Bronchial epithelial cell (primary cell): ENCODE measurements around the gene MYBPC1. TPM values are rescaled to one million over a fixed set of nuclear protein-coding genes. Genes with fewer than 3 reads are reported as not detected.

Experiments used
- DNase-seq: peaks from one replicate; pipeline ENCODE4 v3.0.0-alpha.2; 2010; ENCODE audit warnings: low read depth
- FAIRE-seq: peaks from 2 replicates; lab custom pipeline; 2011; peaks lifted over from hg19 to GRCh38; lab: Jason Lieb, UNC
- H3K27me3 ChIP-seq: 2 replicates; pipeline ENCODE4 v1.5.1; 2011; ENCODE audit warnings: low read length; ENCODE audit not compliant: control insufficient read depth, insufficient read depth
- H3K36me3 ChIP-seq: 2 replicates; pipeline ENCODE4 v1.5.1; 2011; ENCODE audit warnings: low read length; ENCODE audit not compliant: control insufficient read depth, insufficient read depth
- H3K4me3 ChIP-seq: 2 replicates; pipeline ENCODE4 v1.5.1; 2011; ENCODE audit warnings: mild to moderate bottlenecking, low read depth, low read length, control low read depth
- total RNA-seq: library from RNA; depleted of rRNA; stranded (reverse); fragments of >200 nt; gene quantifications from 2 replicates; pipeline ENCODE4 v1.2.1, GENCODE V29; 2014
- TF ChIP-seq, protein P1 (sequence below): IDR thresholded peaks from 2 replicates; pipeline ENCODE4 v1.5.1; 2011; ENCODE audit warnings: mild to moderate bottlenecking, moderate library complexity, low read length, control low read depth, inconsistent platforms; ENCODE audit not compliant: insufficient read depth, severe bottlenecking

Gene MYBPC1
- total RNA-seq, 1 donor from 2014 or later: not detected

DNA sequence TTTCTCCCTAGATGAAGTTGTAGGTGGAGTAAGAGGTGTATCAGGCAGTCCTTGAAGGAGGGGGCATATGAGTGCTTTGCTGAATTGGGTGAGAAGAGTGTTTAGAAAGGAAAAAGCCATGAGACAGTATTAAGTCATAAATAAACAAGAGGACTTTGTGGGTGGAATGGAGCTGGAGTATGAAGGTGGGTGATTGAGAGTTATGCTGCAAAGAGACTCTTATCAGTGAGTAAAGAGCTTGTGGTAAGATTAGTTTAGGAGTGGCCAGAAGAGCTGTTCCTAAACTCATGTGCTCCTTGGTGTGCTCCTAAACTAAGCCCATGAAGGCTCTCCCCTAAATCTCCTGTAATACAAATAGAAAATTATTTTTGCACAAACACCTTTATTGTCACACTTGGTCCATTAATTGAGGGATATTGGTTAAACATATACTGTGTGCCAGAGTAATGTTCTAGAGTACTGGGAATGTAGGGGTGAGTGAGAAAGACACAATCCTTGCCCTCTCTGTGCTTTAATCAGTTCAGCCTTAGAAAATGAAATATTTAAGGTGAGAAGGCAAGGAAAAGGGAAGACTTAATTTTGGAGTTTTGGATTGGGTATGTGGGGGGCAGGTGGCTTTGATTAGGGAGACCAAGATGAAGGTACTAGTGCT, 112.5 kb downstream of the MYBPC1 start:
- FAIRE-seq: no peak

DNA sequence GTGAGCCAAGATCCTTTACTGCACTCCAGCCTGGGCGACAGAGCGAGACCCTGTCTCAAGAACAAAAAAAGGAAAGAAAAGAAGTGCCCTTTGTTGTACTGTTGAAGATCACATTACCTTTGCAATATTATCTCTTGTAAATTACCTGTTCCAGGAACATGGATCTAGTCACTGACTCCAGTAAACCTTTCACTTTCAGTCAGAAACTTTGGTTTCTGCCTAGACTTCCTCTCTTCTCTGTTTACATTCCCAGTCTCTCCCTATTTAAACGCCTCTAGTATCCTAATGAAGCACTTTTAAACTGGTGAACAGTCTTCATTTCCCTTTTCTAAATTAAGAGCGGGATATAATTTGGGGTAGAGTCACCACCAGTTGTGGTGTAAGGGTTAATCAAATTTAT, 115.5 kb downstream of the MYBPC1 start:
- Histone ChIP-seq H3K27me3 (no peaks in the 10 kb centered on the region), H3K4me3 (no peak overlapping the region), H3K36me3 (no peaks in the 10 kb centered on the region)
- DNase-seq: no peak
- FAIRE-seq: no peak
- TF ChIP-seq, protein P1, sequence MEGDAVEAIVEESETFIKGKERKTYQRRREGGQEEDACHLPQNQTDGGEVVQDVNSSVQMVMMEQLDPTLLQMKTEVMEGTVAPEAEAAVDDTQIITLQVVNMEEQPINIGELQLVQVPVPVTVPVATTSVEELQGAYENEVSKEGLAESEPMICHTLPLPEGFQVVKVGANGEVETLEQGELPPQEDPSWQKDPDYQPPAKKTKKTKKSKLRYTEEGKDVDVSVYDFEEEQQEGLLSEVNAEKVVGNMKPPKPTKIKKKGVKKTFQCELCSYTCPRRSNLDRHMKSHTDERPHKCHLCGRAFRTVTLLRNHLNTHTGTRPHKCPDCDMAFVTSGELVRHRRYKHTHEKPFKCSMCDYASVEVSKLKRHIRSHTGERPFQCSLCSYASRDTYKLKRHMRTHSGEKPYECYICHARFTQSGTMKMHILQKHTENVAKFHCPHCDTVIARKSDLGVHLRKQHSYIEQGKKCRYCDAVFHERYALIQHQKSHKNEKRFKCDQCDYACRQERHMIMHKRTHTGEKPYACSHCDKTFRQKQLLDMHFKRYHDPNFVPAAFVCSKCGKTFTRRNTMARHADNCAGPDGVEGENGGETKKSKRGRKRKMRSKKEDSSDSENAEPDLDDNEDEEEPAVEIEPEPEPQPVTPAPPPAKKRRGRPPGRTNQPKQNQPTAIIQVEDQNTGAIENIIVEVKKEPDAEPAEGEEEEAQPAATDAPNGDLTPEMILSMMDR: no peak

More for the DNA sequence above, 112.5 kb downstream of the MYBPC1 start:
- no peak for DNase-seq
- Histone ChIP-seq H3K36me3 (no peaks in the 10 kb centered on the region), H3K27me3 (no peaks in the 10 kb centered on the region), H3K4me3 (no peak overlapping the region)
- TF ChIP-seq, protein P1: no peak

DNA sequence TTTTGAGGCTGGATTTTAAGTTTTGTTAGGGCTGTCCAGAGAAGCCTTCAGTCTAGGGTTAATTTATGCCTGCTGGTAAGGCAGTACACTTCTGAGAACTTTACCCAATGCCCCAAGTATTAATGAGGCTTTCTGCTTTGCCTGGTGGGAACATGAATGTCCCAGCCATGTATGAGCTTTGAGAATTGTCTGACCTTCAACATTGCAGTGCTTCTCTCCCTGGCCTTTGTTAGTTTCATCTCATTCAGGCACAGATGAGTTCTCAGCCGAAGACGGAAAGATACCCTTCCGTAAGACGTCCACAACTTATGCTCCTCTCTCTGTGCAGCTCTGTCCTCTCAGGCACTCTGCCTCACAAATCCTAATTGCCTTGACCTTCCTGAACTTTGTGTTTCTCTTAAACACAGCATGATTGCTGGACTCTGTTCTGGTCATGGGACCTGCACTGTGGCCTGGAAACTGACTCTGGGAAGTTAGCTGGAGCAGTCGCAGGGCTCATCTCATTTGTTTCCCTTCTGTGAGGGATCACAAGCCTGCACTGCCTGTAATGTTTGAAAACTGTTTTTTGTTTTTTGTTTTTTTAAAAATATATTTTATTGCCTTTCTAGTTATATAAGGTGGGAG, 118.4 kb downstream of the MYBPC1 start:
- DNase-seq (no peak), FAIRE-seq (no peak)
- H3K4me3 ChIP-seq: no peak overlapping the region

DNA sequence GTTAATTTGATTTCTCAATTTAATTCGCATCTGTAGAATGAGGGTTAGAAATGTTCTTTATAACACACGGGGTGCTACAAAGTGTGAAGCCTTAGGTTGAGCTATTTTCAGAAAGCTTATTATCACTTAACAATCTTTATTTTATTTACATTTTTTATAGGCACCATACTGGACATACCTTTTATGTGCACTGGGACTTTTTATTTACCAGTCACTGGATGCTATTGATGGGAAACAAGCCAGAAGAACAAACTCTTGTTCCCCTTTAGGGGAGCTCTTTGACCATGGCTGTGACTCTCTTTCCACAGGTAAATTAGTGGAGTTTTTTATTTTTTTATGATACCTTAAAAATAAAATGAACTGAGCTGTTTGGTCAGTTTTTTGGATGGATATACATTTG, 119.2 kb downstream of the MYBPC1 start:
- Histone ChIP-seq H3K36me3 (no peaks in the 10 kb centered on the region), H3K27me3 (no peaks in the 10 kb centered on the region), H3K4me3 (no peak overlapping the region)
- TF ChIP-seq, protein P1: no peak
- FAIRE-seq (no peak), DNase-seq (no peak)

More for the DNA sequence above, 118.4 kb downstream of the MYBPC1 start:
- TF ChIP-seq, protein P1: no peak
- H3K27me3 ChIP-seq: no peaks in the 10 kb centered on the region
- no peaks in the 10 kb centered on the region for H3K36me3 ChIP-seq

DNA sequence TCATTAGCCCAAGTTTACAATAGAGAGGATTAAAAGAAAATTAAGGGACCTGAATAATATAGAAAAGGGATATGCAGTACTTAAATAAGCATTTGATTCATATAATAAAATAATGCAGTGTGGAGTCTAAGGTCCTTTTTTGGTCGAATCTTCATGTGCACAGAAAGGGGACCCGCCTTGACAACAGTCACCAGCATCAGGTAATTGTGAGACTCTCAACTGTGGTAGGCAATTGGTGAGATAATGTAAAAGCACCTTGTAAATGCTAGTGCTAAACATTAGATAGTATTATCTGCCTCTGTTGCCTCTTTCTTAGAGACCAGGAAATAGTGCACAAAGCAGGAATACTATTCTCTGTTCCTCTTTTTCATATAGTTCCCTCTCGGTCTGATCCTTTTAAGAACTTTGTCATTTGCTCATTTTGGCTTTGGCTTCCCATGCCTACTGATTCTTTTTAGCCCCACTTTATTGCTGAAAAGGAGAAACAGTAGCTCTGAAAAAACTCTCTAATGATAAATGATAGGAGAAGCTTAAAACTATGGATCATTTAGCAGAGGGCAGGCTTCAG, 120.2 kb downstream of the MYBPC1 start:
- Histone ChIP-seq H3K4me3 (no peak overlapping the region), H3K27me3 (no peaks in the 10 kb centered on the region), H3K36me3 (no peaks in the 10 kb centered on the region)
- TF ChIP-seq, protein P1: no peak
- FAIRE-seq (no peak), DNase-seq (no peak)
